ENCODE measurements around the gene GPSM3. TPM values are rescaled to one million over a fixed set of nuclear protein-coding genes. Genes with fewer than 3 reads are reported as not detected.

Gene GPSM3
- total RNA-seq, 1 experiment from 2014 or later: 2.0 TPM

DNA sequence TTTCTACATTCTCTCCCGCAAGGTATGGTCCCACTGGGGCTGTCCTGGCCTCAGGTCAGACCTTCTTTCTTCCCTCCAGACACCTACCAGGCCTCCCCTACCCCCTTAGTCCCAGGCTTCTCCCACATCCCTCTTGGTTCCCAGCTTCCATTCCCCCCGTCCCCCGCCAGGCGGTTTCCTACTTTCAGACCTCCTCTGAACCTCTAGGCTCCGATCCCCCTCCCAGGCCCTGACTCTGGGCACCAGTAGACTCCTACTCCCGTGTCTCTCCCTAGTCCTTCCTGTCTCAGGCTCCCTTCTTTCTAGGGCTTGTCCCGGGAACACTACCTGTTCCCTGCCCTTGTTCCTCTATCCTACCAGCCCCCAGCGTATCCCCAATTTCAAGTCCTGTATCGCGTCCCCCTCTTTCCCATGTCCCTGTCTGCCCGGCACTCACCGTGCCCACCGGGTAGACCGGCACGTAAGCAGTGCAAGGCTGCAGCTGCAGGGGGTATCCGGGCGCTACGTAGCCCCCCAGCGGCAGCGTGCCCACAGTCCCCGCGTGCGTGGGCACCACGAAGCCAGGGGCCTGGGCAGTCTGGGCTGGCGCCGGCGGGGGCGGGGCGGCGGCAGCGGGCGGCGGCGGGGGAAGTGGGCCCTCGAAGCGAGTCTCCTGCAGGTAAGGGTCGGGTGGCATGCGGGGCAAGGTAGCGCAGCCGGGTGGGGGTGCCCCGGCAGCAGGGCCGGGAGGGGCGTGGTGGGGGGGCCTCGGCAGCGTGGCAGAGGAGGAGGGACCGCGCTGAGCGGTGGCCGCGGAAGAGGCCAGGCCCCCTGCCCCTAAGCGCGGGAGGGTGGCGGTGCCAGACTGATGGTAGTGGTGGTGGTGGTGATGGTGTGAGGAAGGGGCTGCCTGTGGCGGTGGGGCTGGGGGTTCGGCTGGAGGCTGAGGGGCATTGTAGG lies 42.2 kb downstream of the GPSM3 start:
- in situ Hi-C loops (cut with HindIII; ENCODE audit: low pct_unique_long_range_greater_than_20kb, low sequenced_read_pairs) (no loop called here), intact Hi-C loops (cut with micrococcal nuclease; ENCODE audit: unreplicated experiment) (no loop called here)
- DNase-seq (ENCODE audit: low read depth, low spot score): no peak
- Histone ChIP-seq H3K9me3 (ENCODE audit: control insufficient read depth, insufficient read depth, low read depth, low read length) (no peaks in the 10 kb centered on the region), H3K4me1 (ENCODE audit: control insufficient read depth, insufficient read depth, low read length) (peaks cover 20% of the 10 kb centered on the region), H3K27me3 (ENCODE audit: control insufficient read depth, insufficient read depth, low read length) (no peaks in the 10 kb centered on the region), H3K27ac (ENCODE audit: low read length) (no peak overlapping the region), H3K4me3 (ENCODE audit: low read depth in 2 of 2, low read length in 2 of 2) (no peak overlapping the region), H3K36me3 (ENCODE audit: control insufficient read depth, insufficient read depth, low read length) (no peaks in the 10 kb centered on the region; the same call in 1 of the 2 replicates)
- no peak for ATAC-seq
- CTCF ChIA-PET: no interaction called here
- TF ChIP-seq, protein P1, sequence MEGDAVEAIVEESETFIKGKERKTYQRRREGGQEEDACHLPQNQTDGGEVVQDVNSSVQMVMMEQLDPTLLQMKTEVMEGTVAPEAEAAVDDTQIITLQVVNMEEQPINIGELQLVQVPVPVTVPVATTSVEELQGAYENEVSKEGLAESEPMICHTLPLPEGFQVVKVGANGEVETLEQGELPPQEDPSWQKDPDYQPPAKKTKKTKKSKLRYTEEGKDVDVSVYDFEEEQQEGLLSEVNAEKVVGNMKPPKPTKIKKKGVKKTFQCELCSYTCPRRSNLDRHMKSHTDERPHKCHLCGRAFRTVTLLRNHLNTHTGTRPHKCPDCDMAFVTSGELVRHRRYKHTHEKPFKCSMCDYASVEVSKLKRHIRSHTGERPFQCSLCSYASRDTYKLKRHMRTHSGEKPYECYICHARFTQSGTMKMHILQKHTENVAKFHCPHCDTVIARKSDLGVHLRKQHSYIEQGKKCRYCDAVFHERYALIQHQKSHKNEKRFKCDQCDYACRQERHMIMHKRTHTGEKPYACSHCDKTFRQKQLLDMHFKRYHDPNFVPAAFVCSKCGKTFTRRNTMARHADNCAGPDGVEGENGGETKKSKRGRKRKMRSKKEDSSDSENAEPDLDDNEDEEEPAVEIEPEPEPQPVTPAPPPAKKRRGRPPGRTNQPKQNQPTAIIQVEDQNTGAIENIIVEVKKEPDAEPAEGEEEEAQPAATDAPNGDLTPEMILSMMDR (IDR thresholded peaks at IDR 0.05): no peak
- BruUV-seq (replicated peaks): no TSS peak
- POLR2A ChIA-PET: no interaction called here

DNA sequence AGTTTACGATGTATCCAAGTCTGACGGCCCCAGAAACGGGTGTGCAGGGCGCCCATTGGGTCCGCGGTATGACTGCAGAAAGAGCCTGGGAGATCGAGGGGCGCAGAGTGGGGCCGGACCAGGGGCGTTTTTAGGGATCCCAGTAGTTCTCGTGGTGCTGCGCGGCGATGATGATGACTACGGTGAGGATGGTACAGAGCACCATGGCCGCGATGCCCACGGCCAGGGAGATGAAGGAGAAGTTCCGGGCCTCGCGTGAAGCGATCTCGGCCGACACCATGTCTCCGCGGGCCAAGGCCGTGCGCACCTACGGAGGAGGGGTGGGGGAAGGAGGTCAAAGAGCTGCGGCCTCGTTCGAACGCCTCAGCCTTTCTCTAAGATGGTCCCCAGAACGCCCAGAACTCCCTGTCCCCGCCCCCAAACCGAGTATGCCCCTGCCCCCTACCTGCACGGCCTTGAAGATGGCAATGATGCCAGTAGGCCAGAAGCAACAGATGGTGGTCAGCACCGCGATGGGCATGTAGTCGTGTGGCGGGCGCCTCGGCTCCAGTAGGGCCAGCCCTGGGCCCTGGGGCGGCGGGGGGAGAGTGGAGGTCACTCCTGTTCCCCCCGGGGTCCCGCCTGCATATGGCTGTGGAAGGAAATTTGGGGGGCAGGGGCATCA lies 43.2 kb downstream of the GPSM3 start:
- Histone ChIP-seq H3K4me1 (ENCODE audit: control insufficient read depth, insufficient read depth, low read length) (peaks cover 14% of the 10 kb centered on the region), H3K9me3 (ENCODE audit: control insufficient read depth, insufficient read depth, low read depth, low read length) (no peaks in the 10 kb centered on the region), H3K27ac (ENCODE audit: low read length) (no peak overlapping the region), H3K4me3 (ENCODE audit: low read depth in 2 of 2, low read length in 2 of 2) (no peak overlapping the region), H3K27me3 (ENCODE audit: control insufficient read depth, insufficient read depth, low read length) (no peaks in the 10 kb centered on the region), H3K36me3 (ENCODE audit: control insufficient read depth, insufficient read depth, low read length) (no peaks in the 10 kb centered on the region; the same call in 1 of the 2 replicates)
- in situ Hi-C loops (cut with HindIII; ENCODE audit: low pct_unique_long_range_greater_than_20kb, low sequenced_read_pairs) (no loop called here), intact Hi-C loops (cut with micrococcal nuclease; ENCODE audit: unreplicated experiment) (no loop called here)
- POLR2A ChIA-PET: no interaction called here
- TF ChIP-seq, protein P2, sequence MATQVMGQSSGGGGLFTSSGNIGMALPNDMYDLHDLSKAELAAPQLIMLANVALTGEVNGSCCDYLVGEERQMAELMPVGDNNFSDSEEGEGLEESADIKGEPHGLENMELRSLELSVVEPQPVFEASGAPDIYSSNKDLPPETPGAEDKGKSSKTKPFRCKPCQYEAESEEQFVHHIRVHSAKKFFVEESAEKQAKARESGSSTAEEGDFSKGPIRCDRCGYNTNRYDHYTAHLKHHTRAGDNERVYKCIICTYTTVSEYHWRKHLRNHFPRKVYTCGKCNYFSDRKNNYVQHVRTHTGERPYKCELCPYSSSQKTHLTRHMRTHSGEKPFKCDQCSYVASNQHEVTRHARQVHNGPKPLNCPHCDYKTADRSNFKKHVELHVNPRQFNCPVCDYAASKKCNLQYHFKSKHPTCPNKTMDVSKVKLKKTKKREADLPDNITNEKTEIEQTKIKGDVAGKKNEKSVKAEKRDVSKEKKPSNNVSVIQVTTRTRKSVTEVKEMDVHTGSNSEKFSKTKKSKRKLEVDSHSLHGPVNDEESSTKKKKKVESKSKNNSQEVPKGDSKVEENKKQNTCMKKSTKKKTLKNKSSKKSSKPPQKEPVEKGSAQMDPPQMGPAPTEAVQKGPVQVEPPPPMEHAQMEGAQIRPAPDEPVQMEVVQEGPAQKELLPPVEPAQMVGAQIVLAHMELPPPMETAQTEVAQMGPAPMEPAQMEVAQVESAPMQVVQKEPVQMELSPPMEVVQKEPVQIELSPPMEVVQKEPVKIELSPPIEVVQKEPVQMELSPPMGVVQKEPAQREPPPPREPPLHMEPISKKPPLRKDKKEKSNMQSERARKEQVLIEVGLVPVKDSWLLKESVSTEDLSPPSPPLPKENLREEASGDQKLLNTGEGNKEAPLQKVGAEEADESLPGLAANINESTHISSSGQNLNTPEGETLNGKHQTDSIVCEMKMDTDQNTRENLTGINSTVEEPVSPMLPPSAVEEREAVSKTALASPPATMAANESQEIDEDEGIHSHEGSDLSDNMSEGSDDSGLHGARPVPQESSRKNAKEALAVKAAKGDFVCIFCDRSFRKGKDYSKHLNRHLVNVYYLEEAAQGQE (IDR thresholded peaks at IDR 0.05; ENCODE audit: insufficient read depth in 1 of 2, low read depth in 2 of 2, low read length in 1 of 2): no peak
- TF ChIP-seq, protein P1 (IDR thresholded peaks at IDR 0.05): no peak
- CTCF ChIA-PET: no interaction called here
- DNase-seq (ENCODE audit: low read depth, low spot score) (no peak), ATAC-seq (no peak)
- no TSS peak for BruUV-seq (replicated peaks)

Measured in Panc1 (cell line).